Neural crest cell (in vitro differentiated cells): ENCODE measurements around the gene C3orf52. TPM values are rescaled to one million over a fixed set of nuclear protein-coding genes. Genes with fewer than 3 reads are reported as not detected.

Source experiments
- DNase-seq: peaks from one replicate; pipeline ENCODE4 v3.0.0; 2021; ENCODE audit warnings: low read depth, mixed read lengths, low spot score
- H3K27ac Mint-ChIP-seq: one replicate; pipeline ENCODE4 v1.8.0; 2021; ENCODE audit warnings: mild to moderate bottlenecking, mixed read lengths; ENCODE audit not compliant: unreplicated experiment
- H3K27me3 Mint-ChIP-seq: 2 replicates; pipeline ENCODE4 v1.8.0; 2021; ENCODE audit warnings: low read depth, mild to moderate bottlenecking, mixed read lengths
- H3K36me3 Mint-ChIP-seq: 2 replicates; pipeline ENCODE4 v1.8.0; 2021; ENCODE audit warnings: low read depth, mild to moderate bottlenecking, mixed read lengths
- H3K4me1 Mint-ChIP-seq: 2 replicates; pipeline ENCODE4 v1.8.0; 2021; ENCODE audit warnings: mixed read lengths
- H3K4me3 Mint-ChIP-seq: one replicate; pipeline ENCODE4 v1.8.0; 2021; ENCODE audit warnings: mild to moderate bottlenecking, mixed read lengths
- H3K9me3 Mint-ChIP-seq: 2 replicates; pipeline ENCODE4 v1.8.0; 2021; ENCODE audit warnings: mixed read lengths
- CTCF ChIP-seq: fragments of 200-600 bp; sonication (generic); conservative IDR thresholded peaks from 2 replicates; pipeline ENCODE4 v1.5.0; 2021; ENCODE audit warnings: antibody characterized with exemption, mild to moderate bottlenecking
- total RNA-seq: library from RNA; stranded (reverse); gene quantifications from 2 replicates; pipeline ENCODE4 v1.2.1, GENCODE V29; 2021

Gene C3orf52
- total RNA-seq, 1 donor from 2014 or later: 22.5 TPM

- no peaks in the 10 kb centered on the region for H3K9me3 Mint-ChIP-seq
- TF ChIP-seq CTCF: no peak
- H3K36me3 Mint-ChIP-seq: peaks cover 23% of the 10 kb centered on the region
- no peak overlapping the region for H3K4me3 Mint-ChIP-seq
- no peak overlapping the region for H3K27ac Mint-ChIP-seq
- no peaks in the 10 kb centered on the region for H3K27me3 Mint-ChIP-seq
- DNase-seq: no peak
- H3K4me1 Mint-ChIP-seq: peaks cover 68% of the 10 kb centered on the region
Observed at GRCh38 chr3:112117415-112117814, 31.2 kb downstream of the C3orf52 start.

GRCh38 chr3:112117841-112118571 is 31.8 kb downstream of the C3orf52 start:
- no peak for DNase-seq
- TF ChIP-seq CTCF: no peak
- Mint-ChIP-seq H3K27ac (no peak overlapping the region), H3K36me3 (peaks cover 25% of the 10 kb centered on the region), H3K4me3 (no peak overlapping the region), H3K27me3 (no peaks in the 10 kb centered on the region), H3K9me3 (peaks cover 3% of the 10 kb centered on the region), H3K4me1 (peaks cover 62% of the 10 kb centered on the region)

GRCh38 chr3:112119962-112120836 is 34.0 kb downstream of the C3orf52 start:
- no peak for TF ChIP-seq CTCF
- peaks cover 3% of the 10 kb centered on the region for H3K9me3 Mint-ChIP-seq
- DNase-seq: no peak
- H3K27ac Mint-ChIP-seq: peak overlapping the region; percentile 77
- H3K27me3 Mint-ChIP-seq: no peaks in the 10 kb centered on the region
- peaks cover 19% of the 10 kb centered on the region for H3K36me3 Mint-ChIP-seq
- H3K4me1 Mint-ChIP-seq: peaks cover 55% of the 10 kb centered on the region
- no peak overlapping the region for H3K4me3 Mint-ChIP-seq

GRCh38 chr3:112121577-112122547 is 35.7 kb downstream of the C3orf52 start:
- Mint-ChIP-seq H3K9me3 (peaks cover 3% of the 10 kb centered on the region), H3K27me3 (no peaks in the 10 kb centered on the region), H3K4me3 (no peak overlapping the region), H3K27ac (no peak overlapping the region), H3K4me1 (peaks cover 58% of the 10 kb centered on the region), H3K36me3 (peaks cover 19% of the 10 kb centered on the region)
- no peak for TF ChIP-seq CTCF
- no peak for DNase-seq

- no peaks in the 10 kb centered on the region for H3K27me3 Mint-ChIP-seq
- H3K36me3 Mint-ChIP-seq: peaks cover 19% of the 10 kb centered on the region
- H3K9me3 Mint-ChIP-seq: peaks cover 3% of the 10 kb centered on the region
- no peak for DNase-seq
- peaks cover 55% of the 10 kb centered on the region for H3K4me1 Mint-ChIP-seq
- no peak for TF ChIP-seq CTCF
- H3K27ac Mint-ChIP-seq: no peak overlapping the region
- H3K4me3 Mint-ChIP-seq: no peak overlapping the region
Observed at GRCh38 chr3:112122870-112123269, 36.7 kb downstream of the C3orf52 start.
